A673 (cell line): ENCODE measurements around the gene RSPH1.

Experiments
- CTCF ChIP-seq: fragments of 300-800, 200-600 bp; sonication (generic); conservative IDR thresholded peaks from 2 replicates; pipeline ENCODE4 v1.5.1; 2017; ENCODE audit warnings: low read depth, mild to moderate bottlenecking, antibody characterized with exemption, low read length, moderate library complexity, mixed read lengths
- EZH2 ChIP-seq: fragments of 200-600 bp; sonication (generic); IDR thresholded peaks from 2 replicates; pipeline ENCODE4 v1.6.1; 2017; ENCODE audit warnings: borderline replicate concordance, low read depth, mild to moderate bottlenecking, mixed read lengths, antibody characterized with exemption, low read length; ENCODE audit not compliant: poor library complexity, severe bottlenecking

- TF ChIP-seq CTCF (no peak), EZH2 (no peak)
Measured at GRCh38 chr21:42495765-42496119, 282 bp downstream of the RSPH1 start.
